NT2/D1 (cell line): ENCODE data around the gene PARPBP.
"Not testable (repeated sequence)": the region's sequence is repeated elsewhere in the genome, so short reads cannot be mapped to it uniquely, and the experiment has no call there.

Experiments
- DNase-seq: peaks from one replicate; pipeline ENCODE4 v3.0.0-alpha.2; 2011; ENCODE audit warnings: low read depth, low spot score
- H3K27me3 ChIP-seq: 2 replicates; pipeline ENCODE4 v1.6.0; 2011; ENCODE audit warnings: mild to moderate bottlenecking; ENCODE audit not compliant: insufficient read length, insufficient read depth
- H3K36me3 ChIP-seq: 2 replicates; pipeline ENCODE4 v1.6.1; 2011; ENCODE audit warnings: mild to moderate bottlenecking, low read length, mixed read lengths; ENCODE audit not compliant: insufficient read depth, insufficient read length
- H3K4me1 ChIP-seq: 2 replicates; pipeline ENCODE4 v1.5.1; 2011; ENCODE audit not compliant: insufficient read depth, insufficient read length
- H3K4me3 ChIP-seq: 2 replicates; pipeline ENCODE4 v1.5.1; 2011; ENCODE audit warnings: low read depth; ENCODE audit not compliant: insufficient read length
- H3K9ac ChIP-seq: 2 replicates; pipeline ENCODE4 v1.6.0; 2011; ENCODE audit warnings: low read depth; ENCODE audit not compliant: insufficient read length
- H3K9me3 ChIP-seq: 2 replicates; pipeline ENCODE4 v1.5.1; 2011; ENCODE audit warnings: mild to moderate bottlenecking, low read length; ENCODE audit not compliant: insufficient read depth
- SUZ12 ChIP-seq: IDR thresholded peaks from 2 replicates; pipeline ENCODE4 v1.6.1; 2011; ENCODE audit not compliant: insufficient read length, insufficient read depth; ENCODE audit errors: extremely low read depth
- YY1 ChIP-seq: IDR thresholded peaks from 2 replicates; pipeline ENCODE4 v1.6.1; 2011; ENCODE audit not compliant: insufficient read length, insufficient read depth
- ZNF274 ChIP-seq: IDR thresholded peaks from 2 replicates; pipeline ENCODE4 v1.6.1; 2011; ENCODE audit warnings: mild to moderate bottlenecking, low read depth, low read length

Gene PARPBP

DNA sequence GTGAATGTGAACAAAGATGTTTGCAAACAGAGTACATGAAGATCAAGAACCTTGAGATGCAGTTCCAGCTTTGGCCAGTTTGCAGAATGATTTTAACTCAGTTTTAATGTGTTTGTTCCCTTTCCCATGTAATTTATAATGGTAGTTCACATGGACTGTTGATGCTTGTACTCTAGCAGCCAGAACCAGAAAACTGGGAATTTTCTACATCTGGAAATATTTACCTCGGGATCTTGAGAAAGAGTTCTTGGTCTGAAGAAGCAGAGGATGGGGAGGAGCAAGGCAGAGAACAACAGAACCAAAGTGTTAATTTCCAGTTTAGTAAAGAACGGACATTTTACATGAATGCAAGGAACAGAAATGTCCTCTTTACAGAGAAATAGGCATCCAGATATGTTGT is 114.6 kb downstream of the PARPBP start:
- Histone ChIP-seq H3K27me3 (peaks cover 3% of the 10 kb centered on the region), H3K36me3 (no peaks in the 10 kb centered on the region), H3K9me3 (no peaks in the 10 kb centered on the region), H3K4me3 (no peak overlapping the region), H3K4me1 (no peaks in the 10 kb centered on the region), H3K9ac (no peak overlapping the region)
- TF ChIP-seq SUZ12 (no peak), ZNF274 (no peak), YY1 (no peak)
- no peak for DNase-seq

DNA sequence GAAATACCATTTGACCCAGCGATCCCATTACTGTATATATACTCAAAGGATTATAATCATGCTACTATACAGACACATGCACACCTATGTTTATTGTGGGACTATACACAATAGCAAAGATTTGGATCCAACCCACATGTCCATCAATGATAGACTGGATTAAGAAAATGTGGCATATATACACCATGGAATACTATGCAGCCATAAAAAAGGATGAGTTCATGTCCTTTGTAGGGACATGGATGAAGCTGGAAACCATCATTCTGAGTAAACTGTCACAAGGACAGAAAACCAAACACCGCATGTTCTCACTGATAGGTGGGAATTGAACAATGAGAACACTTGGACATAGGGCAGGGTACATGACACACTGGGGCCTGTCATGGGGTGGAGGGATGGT is 120.9 kb downstream of the PARPBP start:
- H3K36me3 ChIP-seq = not testable (repeated sequence)

More for the DNA sequence above, 120.9 kb downstream of the PARPBP start:
- H3K4me1 ChIP-seq, DNase-seq, H3K9me3 ChIP-seq, H3K4me3 ChIP-seq, H3K9ac ChIP-seq, H3K27me3 ChIP-seq: not testable (repeated sequence)
